ENCODE measurements around the gene MAEL.

DNA sequence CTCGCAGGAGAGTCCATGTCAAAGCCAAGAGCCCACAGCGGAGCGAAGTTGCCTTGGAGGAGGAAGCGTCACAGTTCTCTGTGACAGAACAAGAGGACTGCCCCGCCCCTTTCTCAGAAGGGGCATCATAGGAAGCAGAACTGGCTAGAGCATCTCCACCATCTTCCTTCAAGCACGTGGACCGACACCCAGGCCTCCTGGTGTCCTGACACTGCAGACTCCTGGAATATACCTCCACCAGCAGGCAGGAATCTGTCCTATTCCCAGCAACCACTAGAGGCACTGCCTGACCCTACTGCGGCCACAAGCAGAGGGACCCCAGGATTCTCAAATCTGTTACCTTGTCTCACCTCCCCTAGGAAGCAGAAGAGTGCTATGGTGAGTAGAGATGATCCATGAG is 63.3 kb downstream of the MAEL start:
- TF ChIP-seq ZBTB21 (CRISPR knock-in tag; IDR thresholded peaks at IDR 0.05; ENCODE audit: borderline replicate concordance) (no peak), TEAD4 (CRISPR knock-in tag; IDR thresholded peaks at IDR 0.05) (no peak)
- TF ChIP-seq, protein P1, sequence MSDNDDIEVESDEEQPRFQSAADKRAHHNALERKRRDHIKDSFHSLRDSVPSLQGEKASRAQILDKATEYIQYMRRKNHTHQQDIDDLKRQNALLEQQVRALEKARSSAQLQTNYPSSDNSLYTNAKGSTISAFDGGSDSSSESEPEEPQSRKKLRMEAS (CRISPR knock-in tag; IDR thresholded peaks at IDR 0.05) = peak; percentile 56; the same call in 1 of the 2 replicates
- TF ChIP-seq, protein P2, sequence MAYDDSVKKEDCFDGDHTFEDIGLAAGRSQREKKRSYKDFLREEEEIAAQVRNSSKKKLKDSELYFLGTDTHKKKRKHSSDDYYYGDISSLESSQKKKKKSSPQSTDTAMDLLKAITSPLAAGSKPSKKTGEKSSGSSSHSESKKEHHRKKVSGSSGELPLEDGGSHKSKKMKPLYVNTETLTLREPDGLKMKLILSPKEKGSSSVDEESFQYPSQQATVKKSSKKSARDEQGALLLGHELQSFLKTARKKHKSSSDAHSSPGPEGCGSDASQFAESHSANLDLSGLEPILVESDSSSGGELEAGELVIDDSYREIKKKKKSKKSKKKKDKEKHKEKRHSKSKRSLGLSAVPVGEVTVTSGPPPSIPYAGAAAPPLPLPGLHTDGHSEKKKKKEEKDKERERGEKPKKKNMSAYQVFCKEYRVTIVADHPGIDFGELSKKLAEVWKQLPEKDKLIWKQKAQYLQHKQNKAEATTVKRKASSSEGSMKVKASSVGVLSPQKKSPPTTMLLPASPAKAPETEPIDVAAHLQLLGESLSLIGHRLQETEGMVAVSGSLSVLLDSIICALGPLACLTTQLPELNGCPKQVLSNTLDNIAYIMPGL (CRISPR knock-in tag; IDR thresholded peaks at IDR 0.05) = no peak
